Activated CD8-positive, alpha-beta T cell treated with anti-CD3 and anti-CD28 coated beads, Interleukin-2, amount 10 ng/mL, durations not matched to agents 7 days and 5 days (primary cell): Measurements from ENCODE around the gene TMEM63A. TPM values are rescaled to one million over a fixed set of nuclear protein-coding genes. Genes with fewer than 3 reads are reported as not detected.
"Not testable (repeated sequence)": the region's sequence is repeated elsewhere in the genome, so short reads cannot be mapped to it uniquely, and the experiment has no call there.

Experiments used
- ATAC-seq: fragments of 150-1000 bp; cut with Tn5 transposase; one replicate; pipeline ENCODE4 v1.10.0; 2021; ENCODE audit warnings: moderate library complexity
- CTCF ChIA-PET: fragments of 350-600 bp; sonication (Branson Sonifier 250); formaldehyde crosslinking; loops from one replicate; lab custom pipeline; 2021; ENCODE audit warnings: antibody characterized with exemption; lab: Charles Lee
- POLR2A ChIA-PET: fragments of 350-600 bp; sonication (Branson Sonifier 250); formaldehyde crosslinking; loops from one replicate; lab custom pipeline; 2021; ENCODE audit warnings: antibody characterized with exemption; lab: Charles Lee
- DNase-seq: peaks from one replicate; pipeline ENCODE4 v3.0.0-alpha.2; 2020
- H3K27ac Mint-ChIP-seq: one replicate; pipeline ENCODE4 v1.8.0; 2021; ENCODE audit warnings: mild to moderate bottlenecking, mixed read lengths
- H3K27me3 Mint-ChIP-seq: one replicate; pipeline ENCODE4 v1.8.0; 2021; ENCODE audit warnings: low read depth, mixed read lengths
- H3K36me3 Mint-ChIP-seq: one replicate; pipeline ENCODE4 v1.8.0; 2021; ENCODE audit warnings: low read depth, mixed read lengths
- H3K4me1 Mint-ChIP-seq: one replicate; pipeline ENCODE4 v1.8.0; 2021; ENCODE audit warnings: low read depth, mixed read lengths
- H3K4me3 Mint-ChIP-seq: one replicate; pipeline ENCODE4 v1.8.0; 2021; ENCODE audit warnings: mild to moderate bottlenecking, mixed read lengths
- H3K9me3 Mint-ChIP-seq: one replicate; pipeline ENCODE4 v1.8.0; 2022; ENCODE audit warnings: mixed read lengths; ENCODE audit not compliant: insufficient read depth
- total RNA-seq, 2 experiments: library from RNA; stranded (reverse); gene quantifications; one replicate each; pipeline ENCODE4 v1.2.3, GENCODE V29; 2021

The TMEM63A gene
- total RNA-seq, 2 experiments from 2014 or later = 83.5 to 85.8 TPM

- ATAC-seq = no peak
- H3K27me3 Mint-ChIP-seq = peaks cover 9% of the 10 kb centered on the region
- H3K27ac Mint-ChIP-seq = no peak overlapping the region
- H3K4me3 Mint-ChIP-seq = no peak overlapping the region
- H3K36me3 Mint-ChIP-seq = no peaks in the 10 kb centered on the region
- POLR2A ChIA-PET = no interaction called here
- no peaks in the 10 kb centered on the region for H3K9me3 Mint-ChIP-seq
- H3K4me1 Mint-ChIP-seq = peaks cover 17% of the 10 kb centered on the region
- DNase-seq = no peak
- CTCF ChIA-PET = interaction anchor here (0.6 to 1.2 kb wide), 2 partner anchors 37 to 97 kb away, joined by 3 to 4 read pairs; partner anchors contain the start of gene SRP9
Measured at GRCh38 chr1:225814381-225814780, 67.8 kb downstream of the TMEM63A start.

- POLR2A ChIA-PET = no interaction called here
- peaks cover 21% of the 10 kb centered on the region for H3K4me1 Mint-ChIP-seq
- no peak overlapping the region for H3K27ac Mint-ChIP-seq
- ATAC-seq (no peak), DNase-seq (no peak)
- H3K4me3 Mint-ChIP-seq = no peak overlapping the region
- no peaks in the 10 kb centered on the region for H3K9me3 Mint-ChIP-seq
- H3K36me3 Mint-ChIP-seq = no peaks in the 10 kb centered on the region
- peaks cover 11% of the 10 kb centered on the region for H3K27me3 Mint-ChIP-seq
- CTCF ChIA-PET = interaction anchor here (0.6 to 1.2 kb wide), 2 partner anchors 36 to 98 kb away, joined by 3 to 4 read pairs; partner anchors contain the start of gene SRP9
Measured at GRCh38 chr1:225813214-225813964, 68.8 kb downstream of the TMEM63A start.

- no peak for DNase-seq
- CTCF ChIA-PET = interaction anchor here (0.8 to 1.6 kb wide), 2 partner anchors 26 to 331 kb away, joined by 3 read pairs; no protein-coding TSS in a partner anchor
- no peak overlapping the region for H3K4me3 Mint-ChIP-seq
- POLR2A ChIA-PET = interaction anchor here (3.0 kb wide), 1 partner anchor 35 kb away, joined by 12 read pairs; the partner anchor contains the start of gene SRP9
- no peak overlapping the region for H3K27ac Mint-ChIP-seq
- H3K9me3 Mint-ChIP-seq = no peaks in the 10 kb centered on the region
- ATAC-seq = no peak
- peaks cover 17% of the 10 kb centered on the region for H3K4me1 Mint-ChIP-seq
- no peaks in the 10 kb centered on the region for H3K36me3 Mint-ChIP-seq
- peaks cover 11% of the 10 kb centered on the region for H3K27me3 Mint-ChIP-seq
Measured at GRCh38 chr1:225812488-225813213, 69.5 kb downstream of the TMEM63A start.

GRCh38 chr1:225811622-225812487, 70.3 kb downstream of the TMEM63A start:
- DNase-seq (no peak), ATAC-seq (no peak)
- Mint-ChIP-seq H3K9me3 (no peaks in the 10 kb centered on the region), H3K36me3 (no peaks in the 10 kb centered on the region), H3K4me1 (peaks cover 16% of the 10 kb centered on the region), H3K27me3 (peaks cover 11% of the 10 kb centered on the region), H3K27ac (no peak overlapping the region), H3K4me3 (no peak overlapping the region)
- ChIA-PET CTCF (interaction anchor here (0.8 to 3.7 kb wide), 3 partner anchors 27 to 330 kb away, joined by 3 to 13 read pairs (median 3); partner anchors contain the start of gene SRP9), POLR2A (interaction anchor here (3.0 kb wide), 1 partner anchor 34 kb away, joined by 12 read pairs; the partner anchor contains the start of gene SRP9)

- H3K9me3 Mint-ChIP-seq, ATAC-seq, DNase-seq, H3K27ac Mint-ChIP-seq, H3K36me3 Mint-ChIP-seq: not testable (repeated sequence)
- Mint-ChIP-seq H3K4me3 (peak overlapping the region; percentile 70), H3K27me3 (peaks cover 11% of the 10 kb centered on the region), H3K4me1 (peaks cover 16% of the 10 kb centered on the region)
- POLR2A ChIA-PET = interaction anchor here (3.0 kb wide), 1 partner anchor 33 kb away, joined by 12 read pairs; the partner anchor contains the start of gene SRP9
- CTCF ChIA-PET = interaction anchor here (1.5 to 3.7 kb wide), 3 partner anchors 11 to 33 kb away, joined by 3 to 13 read pairs (median 4); partner anchors contain the start of gene SRP9
Measured at GRCh38 chr1:225810579-225811538, 71.3 kb downstream of the TMEM63A start.

GRCh38 chr1:225809842-225810578, 72.2 kb downstream of the TMEM63A start, which contains the start of gene EPHX1:
EPHX1 (plus strand) TSS chr1:225810124; CDS start chr1:225828730, 18,606 bp downstream.
- Mint-ChIP-seq H3K9me3 (no peaks in the 10 kb centered on the region), H3K4me1 (peaks cover 16% of the 10 kb centered on the region), H3K36me3 (no peaks in the 10 kb centered on the region), H3K4me3 (peak within 1 kb of the TSS; percentile 76), H3K27me3 (peaks cover 11% of the 10 kb centered on the region), H3K27ac (no peak within 1 kb of the TSS)
- DNase-seq (peak; percentile 74), ATAC-seq (peak; percentile 97)
- POLR2A ChIA-PET = interaction anchor here (0.6 to 3.0 kb wide), 4 partner anchors 32 to 99 kb away, joined by 3 to 12 read pairs (median 4); partner anchors contain the start of genes SRP9 and TMEM63A
- CTCF ChIA-PET = interaction anchor here (1.5 to 3.7 kb wide), 2 partner anchors 10 to 32 kb away, joined by 4 to 13 read pairs; partner anchors contain the start of gene SRP9

GRCh38 chr1:225808136-225808535, 74.0 kb downstream of the TMEM63A start:
- no peaks in the 10 kb centered on the region for H3K9me3 Mint-ChIP-seq
- DNase-seq (no peak), ATAC-seq (no peak)
- peaks cover 16% of the 10 kb centered on the region for H3K4me1 Mint-ChIP-seq
- POLR2A ChIA-PET = no interaction called here
- H3K36me3 Mint-ChIP-seq = no peaks in the 10 kb centered on the region
- H3K4me3 Mint-ChIP-seq = no peak overlapping the region
- no peak overlapping the region for H3K27ac Mint-ChIP-seq
- H3K27me3 Mint-ChIP-seq = peaks cover 11% of the 10 kb centered on the region
- CTCF ChIA-PET = interaction anchor here (1.1 kb wide), 1 partner anchor 29 kb away, joined by 3 read pairs; no protein-coding TSS in a partner anchor

GRCh38 chr1:225806736-225807135, 75.4 kb downstream of the TMEM63A start:
- ATAC-seq, POLR2A ChIA-PET, H3K4me3 Mint-ChIP-seq, DNase-seq, CTCF ChIA-PET, H3K9me3 Mint-ChIP-seq, H3K27ac Mint-ChIP-seq, H3K36me3 Mint-ChIP-seq: not testable (repeated sequence)
- peaks cover 11% of the 10 kb centered on the region for H3K27me3 Mint-ChIP-seq
- H3K4me1 Mint-ChIP-seq = peaks cover 16% of the 10 kb centered on the region

- Mint-ChIP-seq H3K36me3 (no peaks in the 10 kb centered on the region), H3K27me3 (peaks cover 9% of the 10 kb centered on the region), H3K9me3 (no peaks in the 10 kb centered on the region), H3K4me3 (no peak overlapping the region), H3K27ac (no peak overlapping the region), H3K4me1 (peaks cover 16% of the 10 kb centered on the region)
- POLR2A ChIA-PET = no interaction called here
- CTCF ChIA-PET = no interaction called here
- DNase-seq (no peak), ATAC-seq (no peak)
Measured at GRCh38 chr1:225806249-225806648, 75.9 kb downstream of the TMEM63A start.
